WERI-Rb-1 (cell line): ENCODE data around the gene ZNF853.
A peak's percentile ranks its signal among the peaks of the same experiment; 100 is the strongest.
"Not testable (repeated sequence)": the region's sequence is repeated elsewhere in the genome, so short reads cannot be mapped to it uniquely, and the experiment has no call there.

ENCODE experiments used
- DNase-seq: peaks from one replicate; pipeline ENCODE4 v3.0.0-alpha.2; 2020
- H3K27ac ChIP-seq: fragments of 250-450 bp; sonication (Bioruptor Pico); 2 replicates; pipeline ENCODE4 v1.5.1; 2020; ENCODE audit warnings: mild to moderate bottlenecking, moderate library complexity
- H3K27me3 ChIP-seq: fragments of 250-450 bp; sonication (Bioruptor Pico); 2 replicates; pipeline ENCODE4 v1.5.1; 2021; ENCODE audit warnings: mild to moderate bottlenecking, low read depth, moderate library complexity; ENCODE audit not compliant: insufficient read depth, severe bottlenecking
- H3K36me3 ChIP-seq: fragments of 250-450 bp; sonication (Bioruptor Pico); 2 replicates; pipeline ENCODE4 v1.5.1; 2020; ENCODE audit warnings: mild to moderate bottlenecking, moderate library complexity
- H3K4me3 ChIP-seq: 2 replicates; pipeline ENCODE4 v1.5.1; 2011; ENCODE audit warnings: low read depth, mild to moderate bottlenecking, control low read depth, low read length
- H3K9me3 ChIP-seq: fragments of 250-450 bp; sonication (Bioruptor Pico); 2 replicates; pipeline ENCODE4 v1.5.1; 2021; ENCODE audit warnings: mild to moderate bottlenecking, moderate library complexity; ENCODE audit not compliant: severe bottlenecking
- TF ChIP-seq, protein P1 (sequence below): IDR thresholded peaks from 2 replicates; pipeline ENCODE4 v1.5.1; 2011; ENCODE audit warnings: low read depth, mild to moderate bottlenecking, control low read depth, inconsistent platforms, low read length

Gene ZNF853

GRCh38 chr7:6628045-6628444 lies 12.6 kb downstream of the ZNF853 start:
- no peak for DNase-seq
- Histone ChIP-seq H3K4me3 (no peak overlapping the region), H3K36me3 (peaks cover 16% of the 10 kb centered on the region), H3K9me3 (no peaks in the 10 kb centered on the region), H3K27me3 (no peaks in the 10 kb centered on the region), H3K27ac (no peak overlapping the region)
- TF ChIP-seq, protein P1, sequence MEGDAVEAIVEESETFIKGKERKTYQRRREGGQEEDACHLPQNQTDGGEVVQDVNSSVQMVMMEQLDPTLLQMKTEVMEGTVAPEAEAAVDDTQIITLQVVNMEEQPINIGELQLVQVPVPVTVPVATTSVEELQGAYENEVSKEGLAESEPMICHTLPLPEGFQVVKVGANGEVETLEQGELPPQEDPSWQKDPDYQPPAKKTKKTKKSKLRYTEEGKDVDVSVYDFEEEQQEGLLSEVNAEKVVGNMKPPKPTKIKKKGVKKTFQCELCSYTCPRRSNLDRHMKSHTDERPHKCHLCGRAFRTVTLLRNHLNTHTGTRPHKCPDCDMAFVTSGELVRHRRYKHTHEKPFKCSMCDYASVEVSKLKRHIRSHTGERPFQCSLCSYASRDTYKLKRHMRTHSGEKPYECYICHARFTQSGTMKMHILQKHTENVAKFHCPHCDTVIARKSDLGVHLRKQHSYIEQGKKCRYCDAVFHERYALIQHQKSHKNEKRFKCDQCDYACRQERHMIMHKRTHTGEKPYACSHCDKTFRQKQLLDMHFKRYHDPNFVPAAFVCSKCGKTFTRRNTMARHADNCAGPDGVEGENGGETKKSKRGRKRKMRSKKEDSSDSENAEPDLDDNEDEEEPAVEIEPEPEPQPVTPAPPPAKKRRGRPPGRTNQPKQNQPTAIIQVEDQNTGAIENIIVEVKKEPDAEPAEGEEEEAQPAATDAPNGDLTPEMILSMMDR = no peak

DNA sequence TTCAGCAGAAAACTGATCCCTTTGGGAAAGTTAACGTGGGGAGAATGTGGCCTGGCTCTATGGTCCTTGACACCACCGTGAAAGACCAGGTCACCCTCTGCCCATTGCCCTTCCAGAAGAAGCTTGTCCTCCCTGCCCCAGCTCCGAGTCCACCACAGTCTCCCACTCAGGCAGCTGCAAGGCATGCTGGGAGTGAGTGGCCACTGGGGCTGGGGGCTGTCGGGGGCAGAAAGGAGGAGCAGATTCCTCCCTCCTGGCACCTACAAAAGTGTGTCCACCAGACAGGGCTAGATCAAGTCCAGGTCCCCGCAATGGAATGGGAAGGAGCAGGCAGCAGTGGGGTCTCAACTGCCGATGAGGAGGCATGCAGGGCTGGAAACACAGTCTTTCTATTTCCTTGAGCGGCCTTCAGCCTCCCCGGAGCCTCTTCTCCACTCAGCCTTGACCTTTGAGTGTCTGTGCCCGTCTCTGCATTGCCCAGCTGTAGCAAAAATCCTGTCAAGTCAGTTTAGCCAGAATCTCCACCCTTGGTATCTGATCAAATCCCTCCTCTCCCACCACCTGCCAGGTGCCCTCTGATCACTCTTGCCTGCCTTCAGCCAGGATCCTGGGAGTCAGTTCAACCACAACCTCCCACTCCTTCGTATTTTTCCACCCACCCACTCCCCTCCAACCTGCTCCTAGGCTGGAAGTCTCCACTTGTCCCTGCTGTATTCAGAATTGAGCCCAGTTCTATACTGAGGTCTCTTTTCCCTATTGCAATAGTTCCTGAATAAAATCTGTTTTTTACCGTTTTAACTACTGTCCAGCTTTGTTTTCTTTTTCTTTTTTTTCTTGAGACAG lies 14.8 kb downstream of the ZNF853 start:
- Histone ChIP-seq H3K9me3 (no peaks in the 10 kb centered on the region), H3K27me3 (no peaks in the 10 kb centered on the region), H3K36me3 (peaks cover 3% of the 10 kb centered on the region; the same call in 1 of the 2 replicates), H3K27ac (no peak overlapping the region), H3K4me3 (no peak overlapping the region)
- TF ChIP-seq, protein P1 = no peak
- DNase-seq = no peak

DNA sequence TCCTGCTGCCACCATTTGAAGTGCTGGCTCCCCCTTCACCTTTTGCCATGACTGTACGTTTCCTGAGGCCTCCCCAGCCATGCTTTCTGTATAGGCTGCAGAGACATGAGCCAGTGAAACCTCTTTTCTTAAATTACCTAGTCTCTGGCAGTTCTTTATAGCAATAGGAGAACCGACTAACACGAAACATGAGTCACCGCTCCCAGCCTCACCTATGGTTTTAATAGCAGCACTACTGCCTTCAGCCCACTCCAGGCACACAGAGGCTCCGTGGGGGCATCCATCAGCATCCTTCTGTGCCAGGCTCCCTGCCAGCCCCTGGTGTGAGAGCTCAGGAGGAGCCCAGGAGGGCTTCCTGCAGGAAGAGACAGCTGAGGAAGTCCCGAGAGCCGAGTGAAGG lies 16.2 kb downstream of the ZNF853 start:
- Histone ChIP-seq H3K4me3 (no peak overlapping the region), H3K9me3 (no peaks in the 10 kb centered on the region), H3K27ac (no peak overlapping the region), H3K36me3 (no peaks in the 10 kb centered on the region), H3K27me3 (no peaks in the 10 kb centered on the region)
- DNase-seq = no peak
- TF ChIP-seq, protein P1 = no peak

- H3K9me3 ChIP-seq = no peaks in the 10 kb centered on the region
- no peak for DNase-seq
- H3K4me3 ChIP-seq = no peak overlapping the region
- no peak overlapping the region for H3K27ac ChIP-seq
- no peaks in the 10 kb centered on the region for H3K27me3 ChIP-seq
- TF ChIP-seq, protein P1 = no peak
- peaks cover 6% of the 10 kb centered on the region for H3K36me3 ChIP-seq
Measured at GRCh38 chr7:6634021-6634420, 18.6 kb downstream of the ZNF853 start.

GRCh38 chr7:6634971-6635370 lies 19.6 kb downstream of the ZNF853 start:
- DNase-seq, H3K4me3 ChIP-seq, H3K27me3 ChIP-seq, H3K9me3 ChIP-seq, H3K27ac ChIP-seq: not testable (repeated sequence)
- H3K36me3 ChIP-seq = peaks cover 15% of the 10 kb centered on the region

- peaks cover 35% of the 10 kb centered on the region for H3K36me3 ChIP-seq
- no peaks in the 10 kb centered on the region for H3K9me3 ChIP-seq
- TF ChIP-seq, protein P1 = no peak
- peak within 1 kb of the TSS; percentile 77 for H3K4me3 ChIP-seq
- peak within 1 kb of the TSS; percentile 88 for H3K27ac ChIP-seq
- no peaks in the 10 kb centered on the region for H3K27me3 ChIP-seq
- peak; percentile 62 for DNase-seq
Measured at GRCh38 chr7:6636741-6637543, 21.5 kb downstream of the ZNF853 start, which contains the start of gene ZNF316. TSS of gene ZNF316 (plus strand) at chr7:6637318. CDS start at chr7:6642410, 5,092 bp downstream.
